HCT116 (cell line): Measurements from ENCODE around the gene VSTM2L. TPM values are rescaled to one million over a fixed set of nuclear protein-coding genes. Genes with fewer than 3 reads are reported as not detected.

Experiments
- ATAC-seq: fragments of 200-7000 bp; cut with Tn5 transposase; 2 replicates; pipeline ENCODE4 v1.9.1; 2020; ENCODE audit warnings: mild to moderate bottlenecking, moderate library complexity
- BruUV-seq: library from RNA; stranded (reverse); fragments of 400-500 nt; replicated peaks from 2 replicates; lab custom pipeline; 2021; lab: Mats Ljungman, UMichigan
- CTCF ChIA-PET: fragments of 300-600 bp; sonication (Branson Sonifier 250); formaldehyde crosslinking; loops from one replicate; lab custom pipeline; 2021; ENCODE audit warnings: antibody characterized with exemption; lab: Charles Lee
- POLR2A ChIA-PET: fragments of 300-600, 350-600 bp; sonication (Branson Sonifier 250); formaldehyde crosslinking; loops from one replicate; lab custom pipeline; 2021; ENCODE audit warnings: antibody characterized with exemption; lab: Charles Lee
- RAD21 ChIA-PET, 2 experiments: fragments of 300-600 bp; sonication (Branson Sonifier 250); formaldehyde crosslinking; loops; one replicate each; lab custom pipeline; 2023; ENCODE audit warnings: low total read pairs in 2 of 2; ENCODE audit not compliant: uncharacterized antibody in 2 of 2, unreplicated experiment in 2 of 2, low non-redundant PET in 1 of 2; lab: Charles Lee
- DNase-seq: peaks from one replicate; pipeline ENCODE4 v3.0.0-alpha.2; 2010; ENCODE audit warnings: low read depth, low spot score
- H2AFZ ChIP-seq: fragments of 200-600 bp; shearing (Covaris generic), sonication (generic); 2 replicates; pipeline ENCODE4 v1.6.1; 2017; ENCODE audit warnings: low read depth, mixed run types, mixed read lengths, antibody characterized with exemption, low read length; ENCODE audit not compliant: poor library complexity, severe bottlenecking
- H3K27ac ChIP-seq: 2 replicates; pipeline ENCODE4 v1.5.1; 2012; ENCODE audit warnings: low read depth, low read length
- H3K27me3 ChIP-seq: fragments of 200-600 bp; sonication (generic); 2 replicates; pipeline ENCODE4 v1.6.1; 2016; ENCODE audit warnings: mixed run types, low read length, mixed read lengths; ENCODE audit not compliant: insufficient read depth
- H3K36me3 ChIP-seq, 2 experiments: fragments of 200-500 bp in 1 of 2; fragments of 200-600 bp in 1 of 2; sonication (Bioruptor generic) in 1 of 2; sonication (generic) in 1 of 2; 2 replicates each; pipeline versions ENCODE4 v1.5.1 to v1.6.1; 2014 to 2016; ENCODE audit warnings: low read length in 2 of 2, inconsistent platforms in 1 of 2, mixed read lengths in 1 of 2, mixed run types in 1 of 2; ENCODE audit not compliant: insufficient read depth in 2 of 2, control insufficient read depth in 1 of 2
- H3K4me1 ChIP-seq, 2 experiments: fragments of 200-600 bp in 1 of 2; sonication (generic) in 1 of 2; 2 replicates each; pipeline versions ENCODE4 v1.5.1 to v1.6.1; 2012 to 2017; ENCODE audit warnings: low read length in 2 of 2, inconsistent platforms in 1 of 2, mild to moderate bottlenecking in 1 of 2, mixed read lengths in 1 of 2, mixed run types in 1 of 2, moderate library complexity in 1 of 2; ENCODE audit not compliant: insufficient read depth in 2 of 2, control insufficient read depth in 1 of 2
- H3K4me2 ChIP-seq: fragments of 200-600 bp; sonication (generic); 2 replicates; pipeline ENCODE4 v1.6.1; 2017; ENCODE audit warnings: mixed run types, low read length, mixed read lengths
- H3K4me3 ChIP-seq, 2 experiments: fragments of 200-600 bp in 1 of 2; sonication (generic) in 1 of 2; replicated peaks in 1 of 2; 2 replicates each; pipeline ENCODE4 v1.5.1; 2011 to 2016; ENCODE audit warnings: low read length in 2 of 2, control low read depth in 1 of 2, low read depth in 1 of 2, mild to moderate bottlenecking in 1 of 2, mixed read lengths in 1 of 2, mixed run types in 1 of 2
- H3K79me2 ChIP-seq: fragments of 200-600 bp; sonication (generic); 2 replicates; pipeline ENCODE4 v1.6.1; 2017; ENCODE audit warnings: mild to moderate bottlenecking, mixed run types, low read length, moderate library complexity, mixed read lengths; ENCODE audit not compliant: insufficient read depth
- H3K9ac ChIP-seq: fragments of 200-600 bp; sonication (generic); 2 replicates; pipeline ENCODE4 v1.6.1; 2016; ENCODE audit warnings: low read length, mixed read lengths
- H3K9me2 ChIP-seq: fragments of 200-600 bp; sonication (generic), shearing (Covaris generic); 2 replicates; pipeline ENCODE4 v1.6.1; 2017; ENCODE audit warnings: mixed run types, mild to moderate bottlenecking, moderate library complexity; ENCODE audit not compliant: insufficient read depth
- H3K9me3 ChIP-seq, 2 experiments: fragments of 200-500 bp in 1 of 2; fragments of 200-600 bp in 1 of 2; sonication (Bioruptor generic) in 1 of 2; sonication (generic) in 1 of 2; 2 replicates each; pipeline ENCODE4 v1.6.1; 2014 to 2017; ENCODE audit warnings: low read length in 2 of 2, mixed read lengths in 2 of 2, inconsistent platforms in 1 of 2, low read depth in 1 of 2, mild to moderate bottlenecking in 1 of 2, mixed run types in 1 of 2, moderate library complexity in 1 of 2; ENCODE audit not compliant: control insufficient read depth in 1 of 2, insufficient read depth in 1 of 2
- H4K20me1 ChIP-seq: fragments of 200-600 bp; sonication (generic), shearing (Covaris generic); 2 replicates; pipeline ENCODE4 v1.6.1; 2017; ENCODE audit warnings: mixed run types, mild to moderate bottlenecking, moderate library complexity; ENCODE audit not compliant: insufficient read depth
- CEBPB ChIP-seq: IDR thresholded peaks from 2 replicates; pipeline ENCODE4 v1.6.1; 2012; ENCODE audit warnings: low read depth
- ELF1 ChIP-seq: IDR thresholded peaks from 2 replicates; pipeline ENCODE4 v1.6.1; 2012; ENCODE audit warnings: low read depth, borderline replicate concordance
- EZH2 ChIP-seq: fragments of 200-600 bp; sonication (generic); IDR thresholded peaks from 2 replicates; pipeline ENCODE4 v1.6.1; 2017; ENCODE audit warnings: antibody characterized with exemption, mixed run types
- POLR2A ChIP-seq: IDR thresholded peaks from 2 replicates; pipeline ENCODE4 v1.7.0; 2011; ENCODE audit warnings: borderline replicate concordance; ENCODE audit not compliant: insufficient read depth, insufficient read length; ENCODE audit errors: extremely low read depth
- POLR2AphosphoS5 ChIP-seq: IDR thresholded peaks from 2 replicates; pipeline ENCODE4 v1.6.1; 2011; ENCODE audit warnings: mild to moderate bottlenecking, low read depth, low read length, moderate library complexity
- SIN3A ChIP-seq: IDR thresholded peaks from 2 replicates; pipeline ENCODE4 v1.6.1; 2012; ENCODE audit warnings: low read depth
- SP1 ChIP-seq: IDR thresholded peaks from 2 replicates; pipeline ENCODE4 v1.6.1; 2012; ENCODE audit warnings: low read depth
- SRF ChIP-seq: IDR thresholded peaks from 2 replicates; pipeline ENCODE4 v1.6.1; 2012; ENCODE audit warnings: low read depth
- TCF7L2 ChIP-seq: IDR thresholded peaks from 2 replicates; pipeline ENCODE4 v1.7.0; 2011; ENCODE audit warnings: borderline replicate concordance, inconsistent platforms; ENCODE audit not compliant: insufficient read depth, insufficient read length; ENCODE audit errors: extremely low read depth
- YY1 ChIP-seq: IDR thresholded peaks from 2 replicates; pipeline ENCODE4 v1.6.1; 2011; ENCODE audit warnings: low read length, low read depth, moderate library complexity, mild to moderate bottlenecking; ENCODE audit not compliant: insufficient replicate concordance; ENCODE audit errors: extremely low read depth
- ZFX ChIP-seq: fragments of 450-650 bp; IDR thresholded peaks from 2 replicates; pipeline ENCODE4 v1.6.1; 2017
- ZNF274 ChIP-seq: fragments of 200-500 bp; sonication (Bioruptor generic); IDR thresholded peaks from 2 replicates; pipeline ENCODE4 v1.6.1; 2014; ENCODE audit warnings: mild to moderate bottlenecking, low read depth, low read length, inconsistent platforms
- intact Hi-C: fragments of 100-400 bp; cut with micrococcal nuclease; formaldehyde crosslinking; loops from 2 replicates; pipeline ENCODE4 v1.10.0; 2022
- total RNA-seq: library from RNA; stranded (reverse); gene quantifications from one replicate; pipeline ENCODE4 v1.2.1, GENCODE V29; 2021; ENCODE audit not compliant: unreplicated experiment
- TF ChIP-seq, protein P1 (sequence below): IDR thresholded peaks from 2 replicates; pipeline ENCODE4 v1.6.1; 2011; ENCODE audit warnings: mild to moderate bottlenecking, low read length, moderate library complexity; ENCODE audit not compliant: insufficient replicate concordance; ENCODE audit errors: extremely low read depth
- TF ChIP-seq, protein P2 (sequence below): IDR thresholded peaks from 2 replicates; pipeline ENCODE4 v1.6.1; 2012
- TF ChIP-seq, protein P3 (sequence below): IDR thresholded peaks from 2 replicates; pipeline ENCODE4 v1.6.1; 2012; ENCODE audit warnings: low read depth

The VSTM2L gene
- total RNA-seq, 1 experiment from 2014 or later, result 0.69 TPM

DNA sequence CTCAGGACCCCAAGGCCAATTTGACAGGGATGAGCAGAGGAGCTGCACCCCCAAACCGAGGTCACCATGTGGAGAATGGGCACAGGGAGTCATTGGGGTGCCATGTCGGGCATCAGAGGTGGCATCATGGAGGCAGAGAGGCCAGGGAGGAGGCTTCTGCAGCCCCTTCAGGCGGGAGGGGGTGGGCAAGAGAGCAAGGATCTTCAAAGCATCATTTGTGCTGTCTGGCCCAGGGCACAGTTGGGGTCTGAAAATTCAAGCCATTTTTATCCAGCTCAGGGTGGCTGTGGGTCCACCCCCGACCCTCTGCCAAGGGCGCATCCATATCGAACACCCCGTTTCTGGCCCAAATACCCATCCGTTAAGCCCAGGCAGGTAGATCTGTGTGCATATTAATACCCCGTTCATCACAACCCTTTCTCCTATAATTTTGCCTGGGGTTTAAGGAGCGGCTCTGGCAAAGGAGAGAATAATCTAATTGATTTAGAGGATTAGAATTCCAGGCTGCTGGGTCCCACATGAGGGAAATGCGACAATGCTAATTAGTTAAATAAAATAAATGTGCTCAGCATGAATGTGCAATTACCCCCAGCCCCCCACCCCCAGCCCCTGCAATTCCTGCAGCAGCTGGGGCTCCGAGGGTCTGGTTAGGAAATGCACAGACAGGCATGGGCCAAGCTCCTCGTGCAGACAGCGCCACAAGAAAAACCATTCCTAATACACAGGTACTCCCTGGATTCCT is 31.9 kb downstream of the VSTM2L start:
- no peaks in the 10 kb centered on the region for H3K9me3 ChIP-seq
- H3K4me1 ChIP-seq, result no peaks in the 10 kb centered on the region
- H2AFZ ChIP-seq, result no peak overlapping the region
- H3K9ac ChIP-seq, result no peak overlapping the region
- H3K4me2 ChIP-seq, result no peak overlapping the region
- H3K4me3 ChIP-seq, result no peak overlapping the region
- ChIA-PET CTCF (no interaction called here), RAD21 (no interaction called here), POLR2A (no interaction called here)
- no peaks in the 10 kb centered on the region for H3K36me3 ChIP-seq
- no peaks in the 10 kb centered on the region for H4K20me1 ChIP-seq
- no TSS peak for BruUV-seq
- no peaks in the 10 kb centered on the region for H3K9me2 ChIP-seq
- peaks cover 2% of the 10 kb centered on the region; the same call in 1 of the 2 replicates for H3K27me3 ChIP-seq
- TF ChIP-seq ZFX (no peak), SP1 (no peak), SIN3A (no peak), ZNF274 (no peak), YY1 (no peak), EZH2 (no peak), ELF1 (no peak), SRF (no peak), POLR2A (no peak), POLR2AphosphoS5 (no peak), CEBPB (no peak), TCF7L2 (no peak)
- TF ChIP-seq, protein P1, sequence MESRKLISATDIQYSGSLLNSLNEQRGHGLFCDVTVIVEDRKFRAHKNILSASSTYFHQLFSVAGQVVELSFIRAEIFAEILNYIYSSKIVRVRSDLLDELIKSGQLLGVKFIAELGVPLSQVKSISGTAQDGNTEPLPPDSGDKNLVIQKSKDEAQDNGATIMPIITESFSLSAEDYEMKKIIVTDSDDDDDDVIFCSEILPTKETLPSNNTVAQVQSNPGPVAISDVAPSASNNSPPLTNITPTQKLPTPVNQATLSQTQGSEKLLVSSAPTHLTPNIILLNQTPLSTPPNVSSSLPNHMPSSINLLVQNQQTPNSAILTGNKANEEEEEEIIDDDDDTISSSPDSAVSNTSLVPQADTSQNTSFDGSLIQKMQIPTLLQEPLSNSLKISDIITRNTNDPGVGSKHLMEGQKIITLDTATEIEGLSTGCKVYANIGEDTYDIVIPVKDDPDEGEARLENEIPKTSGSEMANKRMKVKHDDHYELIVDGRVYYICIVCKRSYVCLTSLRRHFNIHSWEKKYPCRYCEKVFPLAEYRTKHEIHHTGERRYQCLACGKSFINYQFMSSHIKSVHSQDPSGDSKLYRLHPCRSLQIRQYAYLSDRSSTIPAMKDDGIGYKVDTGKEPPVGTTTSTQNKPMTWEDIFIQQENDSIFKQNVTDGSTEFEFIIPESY, result no peak
- TF ChIP-seq, protein P2, sequence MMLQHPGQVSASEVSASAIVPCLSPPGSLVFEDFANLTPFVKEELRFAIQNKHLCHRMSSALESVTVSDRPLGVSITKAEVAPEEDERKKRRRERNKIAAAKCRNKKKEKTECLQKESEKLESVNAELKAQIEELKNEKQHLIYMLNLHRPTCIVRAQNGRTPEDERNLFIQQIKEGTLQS, result no peak
- TF ChIP-seq, protein P3, sequence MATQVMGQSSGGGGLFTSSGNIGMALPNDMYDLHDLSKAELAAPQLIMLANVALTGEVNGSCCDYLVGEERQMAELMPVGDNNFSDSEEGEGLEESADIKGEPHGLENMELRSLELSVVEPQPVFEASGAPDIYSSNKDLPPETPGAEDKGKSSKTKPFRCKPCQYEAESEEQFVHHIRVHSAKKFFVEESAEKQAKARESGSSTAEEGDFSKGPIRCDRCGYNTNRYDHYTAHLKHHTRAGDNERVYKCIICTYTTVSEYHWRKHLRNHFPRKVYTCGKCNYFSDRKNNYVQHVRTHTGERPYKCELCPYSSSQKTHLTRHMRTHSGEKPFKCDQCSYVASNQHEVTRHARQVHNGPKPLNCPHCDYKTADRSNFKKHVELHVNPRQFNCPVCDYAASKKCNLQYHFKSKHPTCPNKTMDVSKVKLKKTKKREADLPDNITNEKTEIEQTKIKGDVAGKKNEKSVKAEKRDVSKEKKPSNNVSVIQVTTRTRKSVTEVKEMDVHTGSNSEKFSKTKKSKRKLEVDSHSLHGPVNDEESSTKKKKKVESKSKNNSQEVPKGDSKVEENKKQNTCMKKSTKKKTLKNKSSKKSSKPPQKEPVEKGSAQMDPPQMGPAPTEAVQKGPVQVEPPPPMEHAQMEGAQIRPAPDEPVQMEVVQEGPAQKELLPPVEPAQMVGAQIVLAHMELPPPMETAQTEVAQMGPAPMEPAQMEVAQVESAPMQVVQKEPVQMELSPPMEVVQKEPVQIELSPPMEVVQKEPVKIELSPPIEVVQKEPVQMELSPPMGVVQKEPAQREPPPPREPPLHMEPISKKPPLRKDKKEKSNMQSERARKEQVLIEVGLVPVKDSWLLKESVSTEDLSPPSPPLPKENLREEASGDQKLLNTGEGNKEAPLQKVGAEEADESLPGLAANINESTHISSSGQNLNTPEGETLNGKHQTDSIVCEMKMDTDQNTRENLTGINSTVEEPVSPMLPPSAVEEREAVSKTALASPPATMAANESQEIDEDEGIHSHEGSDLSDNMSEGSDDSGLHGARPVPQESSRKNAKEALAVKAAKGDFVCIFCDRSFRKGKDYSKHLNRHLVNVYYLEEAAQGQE, result no peak
- TF ChIP-seq, all 23 proteins: peak for 0
- ATAC-seq (no peak), DNase-seq (no peak)
- Histone ChIP-seq H3K79me2 (no peaks in the 10 kb centered on the region), H3K27ac (no peak overlapping the region)
- intact Hi-C loops, result no loop called here
